ENCODE measurements around the gene HEBP2.

- TF ChIP-seq CTCF (conservative IDR thresholded peaks at IDR 0.05; ENCODE audit: low read length) = no peak
- no peak for TF ChIP-seq EZH2phosphoT487 (IDR thresholded peaks at IDR 0.05; ENCODE audit: borderline replicate concordance, low read depth, low read length)
These were observed 20.2 kb downstream of the HEBP2 start for GRCh38 chr6:138424004-138424904.

Measured in OCI-LY7 (cell line).